Type B pancreatic cell (in vitro differentiated cells): ENCODE measurements around the gene KPNA6. TPM values are rescaled to one million over a fixed set of nuclear protein-coding genes. Genes with fewer than 3 reads are reported as not detected.

Source experiments
- DNase-seq: peaks from one replicate; pipeline ENCODE4 v3.0.0; 2021; ENCODE audit warnings: mixed read lengths; ENCODE audit not compliant: unreplicated experiment; ENCODE audit errors: extremely low spot score
- H3K27ac Mint-ChIP-seq: 2 replicates; pipeline ENCODE4 v1.8.0; 2021; ENCODE audit warnings: mild to moderate bottlenecking, mixed read lengths
- H3K27me3 Mint-ChIP-seq: 2 replicates; pipeline ENCODE4 v1.8.0; 2021; ENCODE audit warnings: mixed read lengths
- H3K36me3 Mint-ChIP-seq: 2 replicates; pipeline ENCODE4 v1.8.0; 2021; ENCODE audit warnings: mixed read lengths
- H3K4me1 Mint-ChIP-seq: one replicate; pipeline ENCODE4 v1.8.0; 2021; ENCODE audit warnings: mixed read lengths; ENCODE audit not compliant: unreplicated experiment
- H3K4me3 Mint-ChIP-seq: 2 replicates; pipeline ENCODE4 v1.8.0; 2021; ENCODE audit warnings: mild to moderate bottlenecking, mixed read lengths
- H3K9me3 Mint-ChIP-seq: 2 replicates; pipeline ENCODE4 v1.8.0; 2021; ENCODE audit warnings: mixed read lengths
- CTCF ChIP-seq: fragments of 200-600 bp; sonication (generic); conservative IDR thresholded peaks from 2 replicates; pipeline ENCODE4 v1.5.0; 2021; ENCODE audit warnings: antibody characterized with exemption, mild to moderate bottlenecking
- total RNA-seq: library from RNA; stranded (reverse); gene quantifications from 2 replicates; pipeline ENCODE4 v1.2.1, GENCODE V29; 2021; ENCODE audit warnings: low replicate concordance

Gene KPNA6
- total RNA-seq, 1 donor from 2014 or later = 76.2 TPM

- no peak overlapping the region for H3K4me3 Mint-ChIP-seq
- H3K9me3 Mint-ChIP-seq = no peaks in the 10 kb centered on the region
- no peaks in the 10 kb centered on the region for H3K27me3 Mint-ChIP-seq
- no peak for DNase-seq
- peak overlapping the region; percentile 78 for H3K27ac Mint-ChIP-seq
- peaks cover 19% of the 10 kb centered on the region for H3K36me3 Mint-ChIP-seq
- TF ChIP-seq CTCF = no peak
- H3K4me1 Mint-ChIP-seq = no peaks in the 10 kb centered on the region
Observed at GRCh38 chr1:32094746-32095521, 12.9 kb upstream of the KPNA6 start.

GRCh38 chr1:32099426-32099825 lies 8.4 kb upstream of the KPNA6 start:
- Mint-ChIP-seq H3K27ac (no peak overlapping the region), H3K4me1 (peaks cover 7% of the 10 kb centered on the region), H3K4me3 (no peak overlapping the region), H3K36me3 (peaks cover 23% of the 10 kb centered on the region), H3K27me3 (no peaks in the 10 kb centered on the region), H3K9me3 (no peaks in the 10 kb centered on the region)
- no peak for TF ChIP-seq CTCF
- DNase-seq = no peak

GRCh38 chr1:32100359-32100758 lies 7.5 kb upstream of the KPNA6 start:
- no peak overlapping the region for H3K4me3 Mint-ChIP-seq
- no peaks in the 10 kb centered on the region for H3K27me3 Mint-ChIP-seq
- no peak overlapping the region for H3K27ac Mint-ChIP-seq
- peaks cover 18% of the 10 kb centered on the region for H3K36me3 Mint-ChIP-seq
- H3K9me3 Mint-ChIP-seq = no peaks in the 10 kb centered on the region
- no peak for TF ChIP-seq CTCF
- DNase-seq = no peak
- H3K4me1 Mint-ChIP-seq = peaks cover 9% of the 10 kb centered on the region

- TF ChIP-seq CTCF = no peak
- Mint-ChIP-seq H3K9me3 (no peaks in the 10 kb centered on the region), H3K27ac (peak overlapping the region; percentile 36), H3K4me1 (peaks cover 9% of the 10 kb centered on the region), H3K36me3 (peaks cover 16% of the 10 kb centered on the region), H3K27me3 (no peaks in the 10 kb centered on the region), H3K4me3 (no peak overlapping the region)
- DNase-seq = no peak
Observed at GRCh38 chr1:32100807-32101708, 6.8 kb upstream of the KPNA6 start.

GRCh38 chr1:32104127-32104526 lies 3.7 kb upstream of the KPNA6 start:
- DNase-seq = no peak
- Mint-ChIP-seq H3K4me1 (peaks cover 13% of the 10 kb centered on the region), H3K9me3 (no peaks in the 10 kb centered on the region), H3K27me3 (no peaks in the 10 kb centered on the region), H3K4me3 (no peak overlapping the region), H3K36me3 (peaks cover 8% of the 10 kb centered on the region), H3K27ac (peak overlapping the region; percentile 0)
- no peak for TF ChIP-seq CTCF
